Measurements from ENCODE around the gene FLT3LG. TPM values are rescaled to one million over a fixed set of nuclear protein-coding genes. Genes with fewer than 3 reads are reported as not detected.

The FLT3LG gene
- total and polyA plus RNA-seq, 9 of the 15 experiments (the other 6 are each of a cell fraction or from before 2014, with no cell fraction given) = 0.31 to 6.4 (median 1.1) TPM

DNA sequence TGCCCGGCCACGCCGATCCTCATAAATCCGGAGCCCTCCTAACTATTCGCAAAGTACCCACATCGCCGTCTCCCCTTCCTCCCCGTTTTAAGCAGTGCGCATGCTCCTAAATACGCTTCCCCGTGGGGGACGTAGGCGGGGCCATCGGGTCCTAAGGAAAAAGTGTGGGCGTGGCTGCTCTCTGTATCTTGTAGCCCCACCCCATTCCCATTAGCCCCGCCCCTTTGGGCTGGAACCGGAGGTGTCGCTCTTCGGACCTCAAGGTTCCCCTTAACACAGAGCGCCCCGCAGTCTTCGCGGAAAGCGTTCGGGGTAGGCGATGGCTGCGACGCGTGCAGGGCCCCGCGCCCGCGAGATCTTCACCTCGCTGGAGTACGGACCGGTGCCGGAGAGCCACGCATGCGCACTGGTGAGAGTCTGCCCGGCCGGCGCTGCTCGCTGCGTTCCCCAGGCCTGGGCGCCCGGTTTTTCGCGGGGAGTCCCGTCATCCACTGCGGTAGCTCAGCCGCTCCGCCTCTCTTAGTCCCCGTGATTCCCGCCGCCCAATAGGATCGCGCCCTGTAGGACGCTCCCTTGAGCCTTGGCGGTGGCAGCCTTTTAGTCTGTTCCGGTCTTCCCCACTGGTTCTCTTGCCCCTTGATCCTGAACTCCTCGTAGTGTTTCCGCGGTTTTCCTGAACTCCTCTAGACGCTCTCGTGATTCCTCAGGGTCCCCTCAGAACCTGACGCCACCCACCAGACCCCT, 20.8 kb upstream of the FLT3LG start, which contains the start of gene ALDH16A1 (continued):
- TF ChIP-seq, protein P1, sequence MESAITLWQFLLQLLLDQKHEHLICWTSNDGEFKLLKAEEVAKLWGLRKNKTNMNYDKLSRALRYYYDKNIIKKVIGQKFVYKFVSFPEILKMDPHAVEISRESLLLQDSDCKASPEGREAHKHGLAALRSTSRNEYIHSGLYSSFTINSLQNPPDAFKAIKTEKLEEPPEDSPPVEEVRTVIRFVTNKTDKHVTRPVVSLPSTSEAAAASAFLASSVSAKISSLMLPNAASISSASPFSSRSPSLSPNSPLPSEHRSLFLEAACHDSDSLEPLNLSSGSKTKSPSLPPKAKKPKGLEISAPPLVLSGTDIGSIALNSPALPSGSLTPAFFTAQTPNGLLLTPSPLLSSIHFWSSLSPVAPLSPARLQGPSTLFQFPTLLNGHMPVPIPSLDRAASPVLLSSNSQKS (CRISPR knock-in tag; IDR thresholded peaks at IDR 0.05) = no peak
- TF ChIP-seq PTRF (tag; IDR thresholded peaks at IDR 0.05) = no peak
- TF ChIP-seq NR2C2 (CRISPR knock-in tag; IDR thresholded peaks at IDR 0.05) = no peak
- peak; percentile 78 for TF ChIP-seq NR2C2 (tag; IDR thresholded peaks at IDR 0.05)
- no peak; the same call in 1 of the 2 replicates for TF ChIP-seq ZNF431 (CRISPR knock-in tag; IDR thresholded peaks at IDR 0.05)
- TF ChIP-seq MCM7 (IDR thresholded peaks at IDR 0.05) = no peak
- no peak; the same call in 1 of the 2 replicates for TF ChIP-seq ETV1 (tag; conservative IDR thresholded peaks at IDR 0.05; ENCODE audit: low read depth)
- peak; percentile 61 for TF ChIP-seq RBBP5 (IDR thresholded peaks at IDR 0.05; ENCODE audit: borderline replicate concordance, insufficient read depth, low read length, poor library complexity, severe bottlenecking)
- peak; percentile 73 for TF ChIP-seq EGR1 (conservative IDR thresholded peaks at IDR 0.05)
- TF ChIP-seq ZNF717 (CRISPR knock-in tag; IDR thresholded peaks at IDR 0.05) = no peak
- no peak for TF ChIP-seq TCFL5 (CRISPR knock-in tag; conservative IDR thresholded peaks at IDR 0.05)
- TF ChIP-seq NCOA2 (IDR thresholded peaks at IDR 0.05; ENCODE audit: partially characterized antibody in 2 of 2) = no peak
- no peak for TF ChIP-seq KDM1A (IDR thresholded peaks at IDR 0.05)
- TF ChIP-seq MYC (IDR thresholded peaks at IDR 0.05; ENCODE audit: low read depth, low read length) = peak; percentile 67; the same call in 1 of the 2 replicates
- TF ChIP-seq MYC (CRISPR knock-in tag; IDR thresholded peaks at IDR 0.05; ENCODE audit: borderline replicate concordance, low read depth) = no peak
- TF ChIP-seq KLF10 (CRISPR knock-in tag; IDR thresholded peaks at IDR 0.05) = no peak
- TF ChIP-seq, protein P2, sequence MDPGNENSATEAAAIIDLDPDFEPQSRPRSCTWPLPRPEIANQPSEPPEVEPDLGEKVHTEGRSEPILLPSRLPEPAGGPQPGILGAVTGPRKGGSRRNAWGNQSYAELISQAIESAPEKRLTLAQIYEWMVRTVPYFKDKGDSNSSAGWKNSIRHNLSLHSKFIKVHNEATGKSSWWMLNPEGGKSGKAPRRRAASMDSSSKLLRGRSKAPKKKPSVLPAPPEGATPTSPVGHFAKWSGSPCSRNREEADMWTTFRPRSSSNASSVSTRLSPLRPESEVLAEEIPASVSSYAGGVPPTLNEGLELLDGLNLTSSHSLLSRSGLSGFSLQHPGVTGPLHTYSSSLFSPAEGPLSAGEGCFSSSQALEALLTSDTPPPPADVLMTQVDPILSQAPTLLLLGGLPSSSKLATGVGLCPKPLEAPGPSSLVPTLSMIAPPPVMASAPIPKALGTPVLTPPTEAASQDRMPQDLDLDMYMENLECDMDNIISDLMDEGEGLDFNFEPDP (CRISPR knock-in tag; IDR thresholded peaks at IDR 0.05) = no peak
- no peak for TF ChIP-seq FOXA3 (CRISPR knock-in tag; conservative IDR thresholded peaks at IDR 0.05 in 1 of 2, IDR thresholded peaks at IDR 0.05 in 1 of 2)
- TF ChIP-seq MED1 (CRISPR knock-in tag; IDR thresholded peaks at IDR 0.05; ENCODE audit: borderline replicate concordance) = no peak
- no peak for TF ChIP-seq ZBTB7A (IDR thresholded peaks at IDR 0.05; ENCODE audit: borderline replicate concordance, control insufficient read depth, low read depth, low read length)
- TF ChIP-seq HSF4 (CRISPR knock-in tag; IDR thresholded peaks at IDR 0.05; ENCODE audit: borderline replicate concordance) = no peak
- no peak for TF ChIP-seq MIER1 (IDR thresholded peaks at IDR 0.05; ENCODE audit: low read depth)
- no peak; the same call in 1 of the 2 replicates for TF ChIP-seq SREBF1 (IDR thresholded peaks at IDR 0.05; ENCODE audit: borderline replicate concordance, low read depth, low read length)
- TF ChIP-seq PCBP2 (IDR thresholded peaks at IDR 0.05; ENCODE audit: low read depth, low read length, poor library complexity, severe bottlenecking) = no peak
- no peak for TF ChIP-seq MXI1 (IDR thresholded peaks at IDR 0.05; ENCODE audit: low read depth, low read length)
- TF ChIP-seq KAT7 (CRISPR knock-in tag; IDR thresholded peaks at IDR 0.05; ENCODE audit: borderline replicate concordance) = no peak
- peak; percentile 72; the same call in 1 of the 2 replicates for TF ChIP-seq ETV5 (CRISPR knock-in tag; IDR thresholded peaks at IDR 0.05; ENCODE audit: low read depth)
